Fibroblast of skin of left quadriceps (primary cell): ENCODE measurements around the gene ELMO1.
A peak's percentile ranks its signal among the peaks of the same experiment; 100 is the strongest.

Source experiments
- DNase-seq, 2 experiments: peaks; one replicate each; pipeline ENCODE4 v3.0.0-alpha.2; 2013; ENCODE audit warnings: low read depth in 2 of 2

The ELMO1 gene

GRCh38 chr7:37218956-37219355, 229.7 kb downstream of the ELMO1 start:
- DNase-seq, result no peak

- DNase-seq, result no peak
Measured at GRCh38 chr7:37216923-37217322, 231.7 kb downstream of the ELMO1 start.

GRCh38 chr7:37216156-37216852, 232.4 kb downstream of the ELMO1 start:
- DNase-seq, result no peak

GRCh38 chr7:37215290-37215923, 233.3 kb downstream of the ELMO1 start:
- no peak for DNase-seq

DNA sequence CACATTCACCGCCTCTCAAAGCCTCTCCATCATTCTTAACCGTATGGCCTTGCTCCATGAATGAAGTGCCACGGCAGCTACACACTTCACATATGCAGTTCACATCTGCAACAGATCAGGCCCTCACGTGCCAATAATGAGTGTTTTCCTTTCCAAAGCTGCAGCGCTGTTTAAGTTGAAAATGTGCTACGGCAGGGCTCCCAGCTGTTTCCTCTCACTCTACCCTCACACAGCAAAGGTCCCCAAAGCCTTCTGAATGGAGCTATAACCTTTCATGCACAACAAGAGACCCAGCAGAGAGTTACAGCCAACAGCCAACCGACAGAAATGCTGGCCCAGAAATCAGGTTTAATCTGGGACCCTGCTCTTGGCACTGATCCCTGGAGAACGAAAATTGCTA, 236.1 kb downstream of the ELMO1 start:
- no peak for DNase-seq

GRCh38 chr7:37212051-37212450, 236.6 kb downstream of the ELMO1 start:
- DNase-seq, result no peak

DNA sequence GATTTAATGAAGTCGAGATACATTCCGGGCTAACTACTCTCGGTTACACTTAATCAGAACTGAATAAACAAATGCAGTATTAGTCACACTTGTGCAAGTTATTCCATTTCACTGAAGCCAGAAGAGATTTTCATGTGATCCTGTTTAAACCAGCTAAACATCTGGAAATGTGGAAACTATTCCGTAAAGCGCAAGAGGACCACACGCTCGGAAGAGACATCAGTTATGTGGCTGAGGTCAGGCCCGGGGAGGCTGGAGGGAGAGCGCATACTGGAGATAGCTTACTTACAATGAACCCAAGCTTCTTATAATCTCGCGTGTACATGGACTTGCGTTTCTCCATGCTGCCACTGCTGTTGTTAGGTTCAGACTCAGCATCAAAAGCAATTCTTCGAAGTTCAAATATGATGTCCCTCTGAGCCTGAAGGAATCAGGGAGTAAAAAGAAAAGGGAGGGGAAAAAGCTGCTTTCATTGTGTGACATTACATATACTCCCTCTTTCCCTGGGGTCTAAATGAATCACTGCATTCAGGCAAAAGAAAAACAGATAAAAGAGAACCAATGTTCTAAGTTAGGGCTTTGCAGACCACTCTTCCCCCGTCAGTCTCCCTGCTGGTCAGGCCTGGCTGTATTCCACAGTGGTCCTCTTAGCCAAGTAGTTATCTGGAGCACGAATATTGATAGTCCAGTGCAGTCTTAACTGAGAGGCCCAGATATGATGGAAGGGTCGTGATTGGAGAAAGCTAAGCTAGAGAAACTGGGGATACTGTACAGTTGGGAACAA, 237.4 kb downstream of the ELMO1 start:
- DNase-seq, result peak; percentile 75 to 78

- no peak for DNase-seq
Measured at GRCh38 chr7:37209195-37209594, 239.5 kb downstream of the ELMO1 start.

- peak; percentile 70 for DNase-seq
Measured at GRCh38 chr7:37208528-37208927, 240.1 kb downstream of the ELMO1 start.

DNA sequence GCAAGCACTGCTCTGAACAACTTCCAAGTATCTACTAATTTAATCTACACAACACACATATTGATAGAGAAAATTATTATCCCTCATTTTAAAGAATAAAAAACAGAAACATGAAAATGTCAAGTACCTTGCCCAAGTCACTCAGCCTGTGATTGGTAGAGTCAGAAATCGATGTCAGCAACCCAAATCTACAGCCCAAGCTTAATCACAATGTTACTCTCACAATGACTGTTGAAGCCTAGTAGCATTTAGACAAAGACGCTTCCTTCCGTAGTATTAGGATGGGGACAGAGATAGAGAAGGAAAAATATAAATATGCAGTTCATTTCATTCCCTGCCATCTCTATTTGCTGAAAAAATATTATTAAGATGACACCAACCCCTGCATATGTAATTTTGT, 242.5 kb downstream of the ELMO1 start:
- DNase-seq, result no peak

DNA sequence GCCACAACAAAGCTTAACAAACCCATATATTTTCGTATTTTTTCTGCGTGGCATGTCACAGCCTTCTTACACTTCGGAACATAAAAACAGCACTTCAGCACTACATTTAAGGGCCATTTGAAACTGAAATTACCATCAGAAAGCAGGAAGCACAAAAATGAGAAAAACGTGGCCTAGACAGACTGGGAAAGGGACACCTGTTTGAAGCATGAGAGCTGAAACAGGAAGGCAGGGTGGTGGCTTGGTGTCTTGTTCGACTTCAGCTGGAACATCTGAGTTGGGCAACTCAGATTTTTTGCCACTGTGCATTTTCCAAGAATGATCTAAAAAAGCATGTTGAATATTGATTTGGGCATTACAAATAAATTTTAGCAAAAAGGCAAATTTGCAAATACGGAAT, 243.2 kb downstream of the ELMO1 start:
- no peak for DNase-seq

DNA sequence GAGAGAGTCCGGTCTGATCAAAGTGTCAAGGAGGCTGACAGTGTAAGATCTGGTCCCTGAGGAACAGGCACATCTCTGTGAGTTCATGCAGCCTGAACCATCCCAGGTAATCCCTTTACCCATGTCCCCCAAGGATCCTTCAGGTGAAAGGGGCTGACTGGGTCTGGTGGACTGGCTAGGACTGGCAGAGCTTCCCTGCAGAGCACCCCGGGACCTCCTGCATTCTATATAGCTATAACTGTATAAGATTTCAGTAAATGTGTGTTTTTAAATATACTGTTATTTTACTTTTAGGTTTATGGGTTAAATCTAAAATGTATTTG, 246.8 kb downstream of the ELMO1 start:
- no peak for DNase-seq

DNA sequence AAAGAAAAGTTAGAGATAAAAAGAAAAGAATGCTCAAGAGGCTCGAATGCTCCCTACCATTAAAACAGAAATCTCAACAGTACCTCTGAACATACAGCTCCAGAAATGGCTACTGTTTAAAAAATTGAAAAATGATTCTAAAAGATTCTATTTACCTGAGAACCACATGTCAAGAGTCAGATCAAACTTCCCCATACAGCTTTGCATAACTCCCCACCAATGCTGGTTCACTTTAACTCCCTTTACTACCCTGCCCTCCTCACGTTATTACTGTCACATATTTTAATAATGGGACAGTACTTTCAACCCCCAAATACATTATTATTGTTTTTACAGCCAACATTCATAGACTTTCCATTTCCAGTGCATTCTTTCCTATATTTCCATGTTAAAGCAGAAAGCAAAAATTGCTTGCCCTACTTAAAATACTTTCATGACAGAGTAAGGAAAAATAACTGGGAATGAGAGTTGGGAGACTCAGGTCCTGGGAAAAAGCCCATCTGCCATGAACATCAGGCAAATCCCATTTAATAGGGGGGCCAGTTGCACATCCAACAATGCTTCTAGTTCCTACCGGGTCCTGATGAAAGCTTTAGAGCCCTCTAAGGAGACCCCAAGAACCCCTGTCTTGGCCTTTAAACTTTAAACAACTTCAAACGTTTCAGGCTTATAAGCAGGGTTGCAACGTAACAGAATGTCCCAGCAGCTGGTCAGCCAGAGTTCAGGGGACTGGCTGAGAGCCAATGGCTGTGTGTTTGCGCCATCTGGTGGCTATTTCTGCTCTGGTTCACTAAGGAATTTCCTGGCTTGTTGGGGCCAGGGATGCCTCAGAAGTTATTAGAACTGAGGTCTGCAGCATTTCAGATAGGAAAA, 247.4 kb downstream of the ELMO1 start:
- peak; percentile 20 to 30 for DNase-seq

DNA sequence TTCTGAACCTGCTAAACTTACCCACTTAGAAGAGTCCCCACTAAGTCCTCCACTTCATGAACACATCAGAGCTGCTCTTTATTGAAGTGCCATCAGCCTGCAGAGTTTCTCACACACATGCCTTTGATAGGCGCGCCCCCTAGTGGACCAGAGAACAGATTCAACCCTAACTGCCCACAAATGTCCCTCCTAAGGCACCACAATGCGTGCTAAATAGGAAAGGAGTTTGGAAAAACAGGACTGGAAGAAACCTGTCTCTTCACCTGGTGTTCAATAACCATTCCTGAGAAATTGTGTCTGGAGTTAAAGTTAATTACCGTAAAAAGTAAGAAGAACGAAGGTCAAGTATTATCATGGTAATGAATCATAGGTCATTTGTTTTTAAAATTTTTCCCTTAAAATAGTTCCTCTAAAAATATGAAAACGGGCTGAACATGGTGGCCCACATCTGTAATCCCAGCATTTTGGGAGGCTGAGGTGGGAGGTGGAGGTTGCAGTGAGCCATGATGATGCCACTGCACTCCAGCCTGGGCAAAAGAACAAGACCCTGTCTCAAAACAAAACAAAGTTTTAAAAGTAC, 249.7 kb downstream of the ELMO1 start:
- DNase-seq, result peak; percentile 33 to 39

DNA sequence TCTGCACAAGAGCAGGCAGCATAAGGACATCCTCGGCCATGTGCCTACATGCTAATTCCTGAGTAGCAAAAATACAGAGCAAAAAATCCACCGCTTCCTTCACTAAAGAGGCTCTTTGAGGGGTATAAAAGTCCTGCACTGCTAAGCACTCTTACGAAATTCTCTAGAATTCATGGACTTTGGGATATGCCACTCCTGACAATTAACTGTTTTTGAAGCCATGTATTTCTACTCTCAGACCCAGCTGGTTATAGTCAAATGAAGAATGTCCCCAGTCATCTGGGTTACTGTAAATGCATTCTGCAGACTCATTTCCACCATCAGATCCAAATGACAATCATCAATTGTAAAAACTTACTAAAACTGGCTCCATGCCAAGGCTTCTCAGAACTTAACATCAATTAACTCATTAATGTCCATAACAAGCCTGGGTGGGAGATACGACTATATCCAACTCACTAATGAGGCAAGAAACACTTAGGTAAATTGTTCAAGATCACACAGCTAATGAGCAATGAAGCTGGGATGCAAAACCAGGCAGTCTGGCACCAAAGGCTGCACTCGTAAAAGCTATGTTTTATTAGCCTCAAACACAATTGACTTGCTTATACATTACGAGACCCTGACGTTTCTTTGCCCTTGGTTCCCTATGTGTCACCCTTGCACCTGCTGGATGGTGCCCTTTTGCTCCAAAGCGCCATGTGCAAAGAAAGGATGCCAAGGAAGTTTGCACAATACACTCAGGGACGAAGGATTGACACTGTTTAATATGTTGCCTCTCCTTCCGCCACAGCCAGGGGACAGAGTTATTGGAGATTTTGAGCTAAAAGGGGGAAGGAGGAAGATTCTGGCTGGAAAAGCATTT, 250.4 kb downstream of the ELMO1 start:
- no peak for DNase-seq

DNA sequence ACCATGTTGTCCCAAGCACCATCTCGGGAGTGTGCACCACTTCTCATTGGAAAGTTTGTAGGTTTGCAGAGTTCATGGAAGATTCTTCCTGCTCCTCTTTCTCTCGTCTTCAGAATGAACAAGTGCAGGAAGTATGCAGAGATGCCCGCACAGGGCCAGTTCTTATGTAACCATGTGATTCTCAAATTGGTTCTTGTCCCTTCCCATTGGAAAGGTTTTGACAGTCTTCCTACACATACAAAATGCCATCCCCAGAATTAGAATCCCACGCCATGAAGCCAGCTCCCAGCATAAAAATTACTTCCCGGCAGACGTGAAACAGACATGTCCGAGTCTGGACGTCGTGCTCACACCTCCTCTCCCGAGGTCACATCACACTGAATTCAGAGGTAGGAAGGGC, 251.6 kb downstream of the ELMO1 start:
- DNase-seq, result no peak

DNA sequence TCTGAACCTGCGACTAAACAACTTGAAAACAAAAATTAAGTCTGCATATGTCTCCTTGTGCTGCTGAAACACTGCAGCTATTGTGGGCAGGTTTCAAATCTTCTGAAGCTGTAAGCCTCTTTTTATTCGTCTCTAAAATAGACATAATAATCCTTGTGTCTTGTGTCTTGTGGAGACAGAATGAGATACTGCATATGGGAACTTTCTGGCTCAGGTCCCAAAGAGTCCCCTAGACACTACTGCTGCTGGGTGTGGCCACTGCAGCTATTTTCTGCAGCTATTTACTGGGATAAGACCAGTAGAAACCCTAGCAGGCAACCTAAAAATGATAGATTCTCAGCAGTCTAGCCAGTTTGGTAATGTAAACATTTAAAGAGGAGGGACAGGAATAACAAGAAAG, 252.0 kb downstream of the ELMO1 start:
- no peak for DNase-seq

DNA sequence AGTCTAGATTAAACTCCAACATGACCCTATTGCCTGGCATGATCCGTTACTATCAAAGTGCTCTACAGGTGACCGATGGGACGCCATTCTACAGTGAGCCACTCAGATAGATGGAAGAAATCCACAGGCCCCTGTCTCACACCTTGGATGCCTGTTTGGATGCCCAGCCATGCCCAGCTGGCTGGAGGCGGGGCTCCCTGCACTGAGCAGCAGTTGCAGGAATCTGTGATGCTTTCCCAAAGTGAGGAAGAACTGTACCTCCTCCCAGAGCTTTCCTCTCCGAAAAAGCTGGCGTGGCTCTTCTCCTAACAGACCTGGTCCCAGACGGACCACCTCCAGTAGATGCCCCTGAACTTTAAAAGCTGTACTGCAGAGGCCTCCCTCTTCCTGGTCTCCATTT, 253.3 kb downstream of the ELMO1 start:
- no peak for DNase-seq

GRCh38 chr7:37194943-37195342, 253.7 kb downstream of the ELMO1 start:
- no peak for DNase-seq

GRCh38 chr7:37193775-37194135, 254.9 kb downstream of the ELMO1 start:
- no peak for DNase-seq
